ENCODE measurements around the gene HERPUD2. TPM values are rescaled to one million over a fixed set of nuclear protein-coding genes. Genes with fewer than 3 reads are reported as not detected.

Gene HERPUD2
- total and polyA plus RNA-seq, 2 donors (not counting 3 experiments of a cell fraction or from before 2014, with no cell fraction given) = 33.9 to 42.0 TPM

DNA sequence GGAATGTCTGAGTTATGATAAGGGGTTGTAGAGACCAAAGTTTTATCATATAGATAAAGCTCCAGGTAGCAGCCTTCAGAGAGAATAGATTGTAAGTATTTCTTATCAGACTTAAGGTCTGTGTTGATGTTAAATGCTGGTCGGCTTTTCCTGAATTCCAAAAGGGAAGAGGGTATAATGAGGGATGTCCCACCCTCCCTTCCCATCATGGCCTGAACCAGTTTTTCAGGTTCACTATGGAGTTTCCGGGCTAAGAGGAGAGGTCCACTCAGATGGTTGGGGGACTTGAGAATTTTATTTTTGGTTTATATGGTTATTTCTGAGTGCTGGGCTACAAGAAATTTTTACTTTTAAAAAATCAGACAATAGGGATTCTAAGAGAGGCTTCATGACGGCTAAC, 45.2 kb downstream of the HERPUD2 start:
- dilution Hi-C loops (cut with MboI; ENCODE audit: extremely low pct_ligation_motif_present, low sequenced_read_pairs) (no loop called here), intact Hi-C loops (cut with micrococcal nuclease) (no loop called here)
- no peak overlapping the region for H2AFZ ChIP-seq (ENCODE audit: low read depth, low read length)
- H3K27ac ChIP-seq (ENCODE audit: insufficient read depth, low read depth, low read length) = no peak overlapping the region
- H3K9me3 ChIP-seq (replicated peaks; ENCODE audit: control insufficient read depth, insufficient read depth, low read length) = no peaks in the 10 kb centered on the region
- H3K79me2 ChIP-seq (ENCODE audit: control insufficient read depth, insufficient read depth, low read length) = peaks cover 18% of the 10 kb centered on the region
- no peak overlapping the region for H3K4me3 ChIP-seq (replicated peaks in 1 of 3; ENCODE audit: insufficient read depth in 1 of 3, low read depth in 1 of 3, low read length in 3 of 3)
- ChIA-PET POLR2A (no interaction called here), CTCF (no interaction called here)
- DNase-seq (ENCODE audit: low read depth, low spot score) (no peak), FAIRE-seq (no peak)
- no peak for TF ChIP-seq MYC (IDR thresholded peaks at IDR 0.05; ENCODE audit: low read depth, low read length)
- no peak for TF ChIP-seq GATA2 (IDR thresholded peaks at IDR 0.05; ENCODE audit: insufficient read depth, insufficient read length, low read depth, low read length)
- no peak for TF ChIP-seq JUN (IDR thresholded peaks at IDR 0.05; ENCODE audit: borderline replicate concordance, insufficient read depth, insufficient read length, low read depth)
- no peak for TF ChIP-seq EZH2 (IDR thresholded peaks at IDR 0.05; ENCODE audit: borderline replicate concordance, low read depth, low read length, severe bottlenecking)
- TF ChIP-seq POLR2AphosphoS5 (IDR thresholded peaks at IDR 0.05; ENCODE audit: insufficient read depth, low read depth, low read length) = no peak
- TF ChIP-seq, protein P1, sequence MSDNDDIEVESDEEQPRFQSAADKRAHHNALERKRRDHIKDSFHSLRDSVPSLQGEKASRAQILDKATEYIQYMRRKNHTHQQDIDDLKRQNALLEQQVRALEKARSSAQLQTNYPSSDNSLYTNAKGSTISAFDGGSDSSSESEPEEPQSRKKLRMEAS (IDR thresholded peaks at IDR 0.05; ENCODE audit: insufficient read depth, insufficient read length) = no peak
- no peak for TF ChIP-seq FOS (IDR thresholded peaks at IDR 0.05; ENCODE audit: borderline replicate concordance, insufficient read depth, low read length)
- TF ChIP-seq, protein P2, sequence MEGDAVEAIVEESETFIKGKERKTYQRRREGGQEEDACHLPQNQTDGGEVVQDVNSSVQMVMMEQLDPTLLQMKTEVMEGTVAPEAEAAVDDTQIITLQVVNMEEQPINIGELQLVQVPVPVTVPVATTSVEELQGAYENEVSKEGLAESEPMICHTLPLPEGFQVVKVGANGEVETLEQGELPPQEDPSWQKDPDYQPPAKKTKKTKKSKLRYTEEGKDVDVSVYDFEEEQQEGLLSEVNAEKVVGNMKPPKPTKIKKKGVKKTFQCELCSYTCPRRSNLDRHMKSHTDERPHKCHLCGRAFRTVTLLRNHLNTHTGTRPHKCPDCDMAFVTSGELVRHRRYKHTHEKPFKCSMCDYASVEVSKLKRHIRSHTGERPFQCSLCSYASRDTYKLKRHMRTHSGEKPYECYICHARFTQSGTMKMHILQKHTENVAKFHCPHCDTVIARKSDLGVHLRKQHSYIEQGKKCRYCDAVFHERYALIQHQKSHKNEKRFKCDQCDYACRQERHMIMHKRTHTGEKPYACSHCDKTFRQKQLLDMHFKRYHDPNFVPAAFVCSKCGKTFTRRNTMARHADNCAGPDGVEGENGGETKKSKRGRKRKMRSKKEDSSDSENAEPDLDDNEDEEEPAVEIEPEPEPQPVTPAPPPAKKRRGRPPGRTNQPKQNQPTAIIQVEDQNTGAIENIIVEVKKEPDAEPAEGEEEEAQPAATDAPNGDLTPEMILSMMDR (IDR thresholded peaks at IDR 0.05; ENCODE audit: extremely low read depth in 1 of 2, insufficient read depth in 1 of 2, low read depth in 1 of 2, low read length in 2 of 2) = no peak
- TF ChIP-seq POLR2A (IDR thresholded peaks at IDR 0.05; ENCODE audit: low read depth, low read length) = no peak
- H3K27me3 ChIP-seq (ENCODE audit: control insufficient read depth in 2 of 2, insufficient read depth in 2 of 2, low read length in 2 of 2) = no peaks in the 10 kb centered on the region
- H3K4me2 ChIP-seq (ENCODE audit: insufficient read depth, low read length) = no peak overlapping the region
- H3K9me1 ChIP-seq (replicated peaks; ENCODE audit: control insufficient read depth, extremely low read depth, insufficient read depth, low read length) = no peaks in the 10 kb centered on the region
- peaks cover 4% of the 10 kb centered on the region for H3K4me1 ChIP-seq (ENCODE audit: control insufficient read depth, extremely low read depth, insufficient read depth, low read length)
- no peak overlapping the region for H3K9ac ChIP-seq (replicated peaks; ENCODE audit: extremely low read depth, insufficient read depth, low read length)
- no peaks in the 10 kb centered on the region for H4K20me1 ChIP-seq (replicated peaks; ENCODE audit: control insufficient read depth, extremely low read depth, insufficient read depth, low read length)
- peaks cover 0 to 2% of the 10 kb centered on the region in 2 experiments for H3K36me3 ChIP-seq (ENCODE audit: control insufficient read depth in 2 of 2, extremely low read depth in 1 of 2, insufficient read depth in 2 of 2, low read length in 2 of 2)
- no TSS peak for BruUV-seq (replicated peaks)

Measured in endothelial cell of umbilical vein (primary cell).